Activated B cell treated with CpG ODN at 0.5 μM for 24 hours (primary cell): Measurements from ENCODE around the gene TMEM222. TPM values are rescaled to one million over a fixed set of nuclear protein-coding genes. Genes with fewer than 3 reads are reported as not detected.

ENCODE experiments used
- ATAC-seq: fragments of 200-7000 bp; cut with Tn5 transposase; one replicate; pipeline ENCODE4 v1.10.0; 2021; ENCODE audit warnings: low read depth, mild to moderate bottlenecking, moderate library complexity
- CTCF ChIA-PET: fragments of 350-600 bp; sonication (Branson Sonifier 250); formaldehyde crosslinking; loops from one replicate; lab custom pipeline; 2021; ENCODE audit warnings: antibody characterized with exemption; lab: Charles Lee
- POLR2A ChIA-PET: fragments of 350-600 bp; sonication (Branson Sonifier 250); formaldehyde crosslinking; loops from one replicate; lab custom pipeline; 2021; ENCODE audit warnings: antibody characterized with exemption; lab: Charles Lee
- DNase-seq: peaks from one replicate; pipeline ENCODE4 v3.0.0; 2022
- H3K27ac Mint-ChIP-seq: one replicate; pipeline ENCODE4 v1.8.0; 2020; ENCODE audit warnings: mixed read lengths
- H3K27me3 Mint-ChIP-seq: one replicate; pipeline ENCODE4 v1.8.0; 2021; ENCODE audit warnings: mixed read lengths
- H3K36me3 Mint-ChIP-seq: one replicate; pipeline ENCODE4 v1.8.0; 2021; ENCODE audit warnings: low read depth, mixed read lengths
- H3K4me1 Mint-ChIP-seq: one replicate; pipeline ENCODE4 v1.8.0; 2021; ENCODE audit warnings: mixed read lengths
- H3K4me3 Mint-ChIP-seq: one replicate; pipeline ENCODE4 v1.8.0; 2020; ENCODE audit warnings: mild to moderate bottlenecking, mixed read lengths
- H3K9me3 Mint-ChIP-seq: one replicate; pipeline ENCODE4 v1.8.0; 2020; ENCODE audit warnings: mixed read lengths
- intact Hi-C: fragments of 100-400 bp; cut with micrococcal nuclease; formaldehyde crosslinking; loops from one replicate; pipeline ENCODE4 v1.15.1; 2024
- total RNA-seq: library from RNA; stranded (reverse); gene quantifications from 2 replicates; pipeline ENCODE4 v1.2.3, GENCODE V29; 2022
- TF ChIP-seq, protein P1 (sequence below): fragments of 200-600 bp; IDR thresholded peaks from one replicate; pipeline ENCODE4 v1.8.0; 2022; ENCODE audit warnings: antibody characterized with exemption, mild to moderate bottlenecking

Gene TMEM222
- total RNA-seq, 1 donor from 2014 or later = 43.0 TPM

- TF ChIP-seq, protein P1, sequence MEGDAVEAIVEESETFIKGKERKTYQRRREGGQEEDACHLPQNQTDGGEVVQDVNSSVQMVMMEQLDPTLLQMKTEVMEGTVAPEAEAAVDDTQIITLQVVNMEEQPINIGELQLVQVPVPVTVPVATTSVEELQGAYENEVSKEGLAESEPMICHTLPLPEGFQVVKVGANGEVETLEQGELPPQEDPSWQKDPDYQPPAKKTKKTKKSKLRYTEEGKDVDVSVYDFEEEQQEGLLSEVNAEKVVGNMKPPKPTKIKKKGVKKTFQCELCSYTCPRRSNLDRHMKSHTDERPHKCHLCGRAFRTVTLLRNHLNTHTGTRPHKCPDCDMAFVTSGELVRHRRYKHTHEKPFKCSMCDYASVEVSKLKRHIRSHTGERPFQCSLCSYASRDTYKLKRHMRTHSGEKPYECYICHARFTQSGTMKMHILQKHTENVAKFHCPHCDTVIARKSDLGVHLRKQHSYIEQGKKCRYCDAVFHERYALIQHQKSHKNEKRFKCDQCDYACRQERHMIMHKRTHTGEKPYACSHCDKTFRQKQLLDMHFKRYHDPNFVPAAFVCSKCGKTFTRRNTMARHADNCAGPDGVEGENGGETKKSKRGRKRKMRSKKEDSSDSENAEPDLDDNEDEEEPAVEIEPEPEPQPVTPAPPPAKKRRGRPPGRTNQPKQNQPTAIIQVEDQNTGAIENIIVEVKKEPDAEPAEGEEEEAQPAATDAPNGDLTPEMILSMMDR = no peak
- no peaks in the 10 kb centered on the region for H3K9me3 Mint-ChIP-seq
- POLR2A ChIA-PET = interaction anchor here (1.2 to 1.7 kb wide), 4 partner anchors 9 to 25 kb away, joined by 4 to 15 read pairs (median 7); partner anchors contain the start of genes SYTL1 and TMEM222
- intact Hi-C loops = loop anchor here (1.0 to 2.0 kb wide), 4 partner anchors 25 to 274 kb away; no protein-coding TSS in a partner anchor
- ATAC-seq = no peak
- H3K27ac Mint-ChIP-seq = no peak overlapping the region
- H3K4me1 Mint-ChIP-seq = peaks cover 37% of the 10 kb centered on the region
- CTCF ChIA-PET = interaction anchor here (1.0 to 3.7 kb wide), 18 partner anchors 9 to 272 kb away, joined by 3 to 27 read pairs (median 9); partner anchors contain the start of genes AHDC1, GPR3, MAP3K6 and SYTL1
- peaks cover 85% of the 10 kb centered on the region for H3K36me3 Mint-ChIP-seq
- no peaks in the 10 kb centered on the region for H3K27me3 Mint-ChIP-seq
- no peak overlapping the region for H3K4me3 Mint-ChIP-seq
- no peak for DNase-seq
Observed at GRCh38 chr1:27331922-27332321, 10.0 kb downstream of the TMEM222 start.

DNA sequence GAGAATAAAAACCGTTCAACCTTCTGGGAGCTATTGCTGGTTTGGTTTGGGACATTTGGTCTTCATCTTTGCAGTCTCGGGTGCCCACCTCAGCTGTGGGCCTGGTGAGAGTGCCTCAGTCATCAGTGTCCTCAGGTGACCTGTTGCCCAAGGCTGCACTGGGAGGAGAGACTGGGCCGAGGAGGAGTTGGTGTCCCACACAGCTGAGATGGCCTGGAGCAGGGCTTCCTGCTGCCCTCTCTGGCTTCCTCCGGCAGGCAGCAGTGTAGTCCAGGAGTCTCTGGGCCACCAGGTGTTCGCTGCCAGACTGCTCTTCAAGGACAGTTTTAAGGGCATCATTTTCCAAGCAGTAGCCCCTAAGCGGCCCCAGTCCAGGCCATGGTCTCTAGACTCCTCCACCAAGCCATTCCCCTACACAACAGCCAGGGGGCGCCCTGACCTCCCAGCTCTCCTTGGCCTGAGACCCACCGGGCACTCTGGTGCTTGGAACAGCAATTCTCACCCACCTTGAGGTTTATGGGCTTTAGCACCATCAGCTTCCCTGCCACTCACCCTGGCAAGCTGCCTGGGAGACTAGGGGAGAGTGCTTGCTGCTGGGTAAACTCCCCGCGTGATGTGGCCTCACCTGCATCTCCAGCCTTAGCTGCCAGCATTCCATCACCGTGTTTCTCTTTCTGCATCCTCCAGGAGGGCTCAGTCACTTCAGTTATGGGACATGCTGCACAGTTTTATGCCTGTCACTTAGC is 10.7 kb downstream of the TMEM222 start:
- intact Hi-C loops = loop anchor here (1.0 to 2.0 kb wide), 4 partner anchors 24 to 274 kb away; no protein-coding TSS in a partner anchor
- Mint-ChIP-seq H3K9me3 (no peaks in the 10 kb centered on the region), H3K27me3 (no peaks in the 10 kb centered on the region), H3K36me3 (peaks cover 85% of the 10 kb centered on the region), H3K4me1 (peaks cover 34% of the 10 kb centered on the region), H3K27ac (no peak overlapping the region), H3K4me3 (no peak overlapping the region)
- ChIA-PET CTCF (interaction anchor here (0.8 to 3.7 kb wide), 22 partner anchors 9 to 330 kb away, joined by 3 to 27 read pairs (median 6); partner anchors contain the start of genes AHDC1, GPR3, MAP3K6 and SYTL1), POLR2A (interaction anchor here (0.8 to 1.7 kb wide), 5 partner anchors 10 to 63 kb away, joined by 4 to 15 read pairs (median 8); partner anchors contain the start of genes SYTL1 and TMEM222)
- peak; percentile 92 for ATAC-seq
- TF ChIP-seq, protein P1 = no peak
- DNase-seq = peak; percentile 49

GRCh38 chr1:27333717-27334279 is 11.8 kb downstream of the TMEM222 start:
- TF ChIP-seq, protein P1 = no peak
- ATAC-seq (no peak), DNase-seq (no peak)
- peaks cover 30% of the 10 kb centered on the region for H3K4me1 Mint-ChIP-seq
- no peak overlapping the region for H3K4me3 Mint-ChIP-seq
- no peaks in the 10 kb centered on the region for H3K9me3 Mint-ChIP-seq
- no peaks in the 10 kb centered on the region for H3K27me3 Mint-ChIP-seq
- intact Hi-C loops = loop anchor here (2.0 kb wide), 1 partner anchor 23 kb away; no protein-coding TSS in a partner anchor
- POLR2A ChIA-PET = interaction anchor here (0.9 to 1.7 kb wide), 3 partner anchors 20 to 23 kb away, joined by 3 to 8 read pairs (median 6); no protein-coding TSS in a partner anchor
- H3K36me3 Mint-ChIP-seq = peaks cover 79% of the 10 kb centered on the region
- CTCF ChIA-PET = interaction anchor here (0.8 to 3.7 kb wide), 9 partner anchors 9 to 329 kb away, joined by 5 to 27 read pairs (median 9); partner anchors contain the start of genes AHDC1 and SYTL1
- no peak overlapping the region for H3K27ac Mint-ChIP-seq

DNA sequence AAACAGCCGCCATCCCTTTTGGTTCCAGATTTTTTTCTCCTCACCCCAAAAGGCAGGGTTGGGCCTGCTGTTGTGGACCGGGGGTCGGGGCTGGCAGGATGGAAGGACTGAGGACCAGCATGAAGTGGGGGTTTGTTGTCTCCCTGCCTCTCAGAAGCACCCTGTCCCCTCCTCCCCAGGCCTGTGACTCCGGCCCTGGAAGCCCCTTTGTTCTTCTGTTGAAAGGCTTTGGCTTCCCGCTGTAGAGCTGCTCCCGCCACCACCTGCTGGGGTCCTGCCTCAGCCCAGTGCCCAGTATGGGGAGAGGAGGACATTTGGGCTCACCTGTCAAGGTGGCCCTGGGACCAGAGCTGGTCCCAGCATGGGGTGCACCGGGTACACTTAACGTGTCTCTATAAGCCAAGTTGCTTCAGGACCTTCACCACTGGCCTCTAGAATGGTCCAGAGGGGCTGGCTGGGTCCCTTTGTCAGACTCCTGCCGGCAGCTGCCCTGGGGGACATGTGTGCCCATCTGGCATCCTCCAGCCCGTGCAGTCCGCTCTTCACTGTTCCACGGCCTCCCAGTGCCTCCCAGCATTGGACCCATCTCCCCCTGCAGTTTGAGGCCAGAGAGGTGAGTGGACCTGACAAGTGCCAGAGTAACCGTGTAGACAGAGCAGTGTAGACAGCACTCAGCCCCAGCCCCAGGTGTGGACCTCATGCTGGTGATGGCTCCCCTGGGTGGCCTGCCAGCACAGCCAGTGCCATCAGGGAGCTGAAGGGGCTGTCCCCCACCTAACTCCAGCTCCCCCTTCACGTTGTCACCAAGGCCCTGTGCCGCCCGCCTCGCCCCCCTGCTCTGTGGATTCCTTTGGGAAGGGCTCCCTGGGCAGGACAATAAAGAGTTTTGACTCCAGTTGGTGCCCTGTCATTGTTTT is 13.8 kb downstream of the TMEM222 start:
- Mint-ChIP-seq H3K36me3 (peaks cover 65% of the 10 kb centered on the region), H3K4me3 (no peak overlapping the region), H3K4me1 (peaks cover 41% of the 10 kb centered on the region), H3K9me3 (no peaks in the 10 kb centered on the region), H3K27ac (no peak overlapping the region), H3K27me3 (no peaks in the 10 kb centered on the region)
- no peak for DNase-seq
- TF ChIP-seq, protein P1 = no peak
- ATAC-seq = no peak
- intact Hi-C loops = no loop called here
- POLR2A ChIA-PET = interaction anchor here (0.5 to 0.6 kb wide), 2 partner anchors 23 to 61 kb away, joined by 3 to 5 read pairs; no protein-coding TSS in a partner anchor
- CTCF ChIA-PET = interaction anchor here (1.4 kb wide), 1 partner anchor 55 kb away, joined by 4 read pairs; no protein-coding TSS in a partner anchor
